ENCODE measurements around the gene TMEM154. TPM values are rescaled to one million over a fixed set of nuclear protein-coding genes. Genes with fewer than 3 reads are reported as not detected.

The TMEM154 gene
- polyA plus RNA-seq, 1 donor (not counting 4 experiments of a cell fraction or from before 2014, with no cell fraction given): 106 TPM

- H3K9me3 ChIP-seq (ENCODE audit: control insufficient read depth, low read depth, low read length): no peaks in the 10 kb centered on the region
- peaks cover 19 to 34% of the 10 kb centered on the region in 2 experiments for H3K36me3 ChIP-seq (ENCODE audit: control insufficient read depth in 2 of 2, extremely low read depth in 1 of 2, insufficient read depth in 2 of 2, low read length in 2 of 2)
- no peak overlapping the region for H3K4me2 ChIP-seq (ENCODE audit: control insufficient read depth, extremely low read depth, insufficient read depth, low read depth, low read length)
- H3K27me3 ChIP-seq (ENCODE audit: control insufficient read depth, extremely low read depth, insufficient read depth, low read length): no peaks in the 10 kb centered on the region
- peaks cover 16% of the 10 kb centered on the region for H4K20me1 ChIP-seq (ENCODE audit: control insufficient read depth, extremely low read depth, insufficient read depth, low read length)
- H3K9me1 ChIP-seq (ENCODE audit: control insufficient read depth, extremely low read depth, insufficient read depth, low read length): no peaks in the 10 kb centered on the region
- no peak overlapping the region for H3K27ac ChIP-seq (ENCODE audit: control insufficient read depth, insufficient read depth, low read length)
- H3K4me1 ChIP-seq (ENCODE audit: control insufficient read depth, extremely low read depth, insufficient read depth, low read length): no peaks in the 10 kb centered on the region
- FAIRE-seq (no peak), DNase-seq (ENCODE audit: low read depth, low spot score) (no peak)
- peaks cover 98% of the 10 kb centered on the region for H3K79me2 ChIP-seq (ENCODE audit: control insufficient read depth, insufficient read depth, low read length)
- TF ChIP-seq EZH2 (IDR thresholded peaks at IDR 0.05; ENCODE audit: low read length): no peak
- TF ChIP-seq, protein P1, sequence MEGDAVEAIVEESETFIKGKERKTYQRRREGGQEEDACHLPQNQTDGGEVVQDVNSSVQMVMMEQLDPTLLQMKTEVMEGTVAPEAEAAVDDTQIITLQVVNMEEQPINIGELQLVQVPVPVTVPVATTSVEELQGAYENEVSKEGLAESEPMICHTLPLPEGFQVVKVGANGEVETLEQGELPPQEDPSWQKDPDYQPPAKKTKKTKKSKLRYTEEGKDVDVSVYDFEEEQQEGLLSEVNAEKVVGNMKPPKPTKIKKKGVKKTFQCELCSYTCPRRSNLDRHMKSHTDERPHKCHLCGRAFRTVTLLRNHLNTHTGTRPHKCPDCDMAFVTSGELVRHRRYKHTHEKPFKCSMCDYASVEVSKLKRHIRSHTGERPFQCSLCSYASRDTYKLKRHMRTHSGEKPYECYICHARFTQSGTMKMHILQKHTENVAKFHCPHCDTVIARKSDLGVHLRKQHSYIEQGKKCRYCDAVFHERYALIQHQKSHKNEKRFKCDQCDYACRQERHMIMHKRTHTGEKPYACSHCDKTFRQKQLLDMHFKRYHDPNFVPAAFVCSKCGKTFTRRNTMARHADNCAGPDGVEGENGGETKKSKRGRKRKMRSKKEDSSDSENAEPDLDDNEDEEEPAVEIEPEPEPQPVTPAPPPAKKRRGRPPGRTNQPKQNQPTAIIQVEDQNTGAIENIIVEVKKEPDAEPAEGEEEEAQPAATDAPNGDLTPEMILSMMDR (optimal IDR thresholded peaks at IDR 0.05 in 1 of 3, IDR thresholded peaks at IDR 0.05 in 1 of 3, conservative IDR thresholded peaks at IDR 0.05 in 1 of 3; ENCODE audit: extremely low read depth in 1 of 3, insufficient read depth in 2 of 3, low read length in 3 of 3): no peak
- dilution Hi-C loops (cut with MboI; ENCODE audit: extremely low pct_ligation_motif_present, low sequenced_read_pairs): no loop called here
- H2AFZ ChIP-seq (ENCODE audit: control insufficient read depth, low read length): no peak overlapping the region
- H3K9ac ChIP-seq (ENCODE audit: control insufficient read depth, extremely low read depth, insufficient read depth, low read length): no peak overlapping the region
- no peak overlapping the region for H3K4me3 ChIP-seq (ENCODE audit: control insufficient read depth in 2 of 3, extremely low read depth in 1 of 3, insufficient read depth in 2 of 3, low read depth in 1 of 3, low read length in 3 of 3)
Observed at GRCh38 chr4:152663203-152664066, 16.4 kb downstream of the TMEM154 start.

DNA sequence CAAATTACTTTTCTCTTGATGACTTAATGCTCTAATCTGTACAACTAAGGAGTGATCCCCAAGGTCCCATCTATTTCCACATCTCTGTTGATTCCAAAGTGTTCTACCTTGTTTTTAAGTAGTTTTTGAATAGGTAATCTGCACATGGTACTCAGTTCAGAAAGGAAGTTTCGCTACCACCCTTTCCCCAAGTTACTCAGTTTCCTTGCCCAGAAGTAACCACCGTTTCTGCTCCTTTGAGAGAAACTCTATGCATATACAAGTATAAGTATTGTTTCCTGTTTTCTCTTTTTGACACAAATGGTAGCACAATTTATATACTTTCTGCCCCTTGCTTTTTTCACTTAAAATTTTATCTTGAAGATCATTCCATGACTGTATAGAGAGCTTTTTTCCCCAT lies 18.1 kb downstream of the TMEM154 start:
- H3K4me3 ChIP-seq (ENCODE audit: control insufficient read depth in 2 of 3, extremely low read depth in 1 of 3, insufficient read depth in 2 of 3, low read depth in 1 of 3, low read length in 3 of 3): no peak overlapping the region
- peaks cover 15 to 33% of the 10 kb centered on the region in 2 experiments for H3K36me3 ChIP-seq (ENCODE audit: control insufficient read depth in 2 of 2, extremely low read depth in 1 of 2, insufficient read depth in 2 of 2, low read length in 2 of 2)
- no peaks in the 10 kb centered on the region for H3K27me3 ChIP-seq (ENCODE audit: control insufficient read depth, extremely low read depth, insufficient read depth, low read length)
- peaks cover 14% of the 10 kb centered on the region for H4K20me1 ChIP-seq (ENCODE audit: control insufficient read depth, extremely low read depth, insufficient read depth, low read length)
- TF ChIP-seq, protein P1 (optimal IDR thresholded peaks at IDR 0.05 in 1 of 3, IDR thresholded peaks at IDR 0.05 in 1 of 3, conservative IDR thresholded peaks at IDR 0.05 in 1 of 3; ENCODE audit: extremely low read depth in 1 of 3, insufficient read depth in 2 of 3, low read length in 3 of 3): no peak
- TF ChIP-seq EZH2 (IDR thresholded peaks at IDR 0.05; ENCODE audit: low read length): no peak
- H3K4me1 ChIP-seq (ENCODE audit: control insufficient read depth, extremely low read depth, insufficient read depth, low read length): no peaks in the 10 kb centered on the region
- H3K9ac ChIP-seq (ENCODE audit: control insufficient read depth, extremely low read depth, insufficient read depth, low read length): no peak overlapping the region
- peaks cover 100% of the 10 kb centered on the region for H3K79me2 ChIP-seq (ENCODE audit: control insufficient read depth, insufficient read depth, low read length)
- no peak overlapping the region for H2AFZ ChIP-seq (ENCODE audit: control insufficient read depth, low read length)
- H3K9me1 ChIP-seq (ENCODE audit: control insufficient read depth, extremely low read depth, insufficient read depth, low read length): no peaks in the 10 kb centered on the region
- FAIRE-seq (no peak), DNase-seq (ENCODE audit: low read depth, low spot score) (no peak)
- peaks cover 2% of the 10 kb centered on the region for H3K9me3 ChIP-seq (ENCODE audit: control insufficient read depth, low read depth, low read length)
- dilution Hi-C loops (cut with MboI; ENCODE audit: extremely low pct_ligation_motif_present, low sequenced_read_pairs): no loop called here
- no peak overlapping the region for H3K27ac ChIP-seq (ENCODE audit: control insufficient read depth, insufficient read depth, low read length)
- no peak overlapping the region for H3K4me2 ChIP-seq (ENCODE audit: control insufficient read depth, extremely low read depth, insufficient read depth, low read depth, low read length)
